ENCODE results near the gene IL4.

IL4 gene

DNA sequence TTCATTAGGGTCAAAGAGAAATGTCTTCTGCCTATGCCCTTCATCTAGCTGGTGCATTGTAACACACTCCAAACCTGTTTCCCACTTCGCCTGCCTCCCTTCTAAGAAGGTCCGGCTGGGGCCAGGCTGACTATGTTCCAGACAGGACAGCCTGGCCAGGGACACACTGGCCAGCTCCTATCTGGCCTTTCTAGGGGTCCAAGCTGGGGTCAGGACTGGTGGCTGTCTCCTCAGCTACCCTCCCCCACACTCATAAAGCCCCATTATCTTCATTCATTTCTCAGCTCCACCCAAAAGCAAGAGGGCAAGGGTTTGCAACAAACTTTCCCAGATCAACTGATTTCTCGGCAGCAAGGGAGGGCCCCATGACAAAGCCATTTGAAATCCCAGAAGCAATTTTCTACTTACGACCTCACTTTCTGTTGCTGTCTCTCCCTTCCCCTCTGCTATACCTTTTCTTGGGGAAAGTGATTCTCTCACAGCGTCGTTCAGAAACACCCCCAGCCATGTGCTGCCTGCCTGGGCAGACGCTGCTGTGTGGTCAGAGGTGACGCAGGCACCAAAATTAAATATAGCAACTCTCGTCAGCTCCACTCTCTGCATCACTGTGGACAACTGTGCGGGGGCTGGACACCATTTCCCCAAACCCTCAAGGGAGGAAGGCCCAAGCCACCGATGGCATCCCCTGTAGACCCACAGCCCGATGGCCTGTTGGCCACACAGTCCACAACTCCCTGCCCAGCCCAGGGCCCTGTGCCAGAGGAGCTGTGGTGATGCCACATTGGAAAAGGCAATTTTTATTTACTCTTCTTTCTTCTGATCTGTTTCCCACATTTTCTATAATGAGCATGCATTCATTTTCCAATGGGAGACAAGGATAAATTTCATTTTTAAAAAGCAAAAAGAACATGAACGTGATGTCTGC, 9.8 kb upstream of the IL4 start:
- peak; percentile 84 for DNase-seq (ENCODE audit: low spot score)

DNA sequence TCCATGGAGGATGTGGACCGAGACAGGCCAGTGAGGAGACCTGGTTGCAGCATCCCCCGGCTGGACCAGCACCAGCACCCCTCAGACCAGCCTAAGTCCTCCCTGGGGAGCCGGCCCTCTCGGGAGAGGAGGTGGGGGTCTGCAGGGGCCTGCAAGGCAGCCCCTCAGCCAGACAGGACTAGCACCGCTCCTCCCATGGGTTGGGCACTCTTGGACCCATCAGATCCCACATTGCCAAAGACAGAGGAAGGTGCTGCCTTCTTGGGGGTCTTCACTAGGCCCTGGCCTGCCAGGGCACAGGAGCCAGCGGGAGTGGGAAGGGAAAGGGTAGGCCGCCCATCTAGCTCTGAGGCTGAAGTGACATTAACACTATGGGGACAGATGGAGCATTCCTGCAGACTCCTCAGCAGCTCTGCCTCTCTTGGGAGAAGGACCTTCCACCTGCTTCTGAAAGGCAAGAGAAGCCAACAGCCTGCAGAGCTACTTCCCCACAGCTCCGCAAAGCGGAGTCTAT, 9.0 kb upstream of the IL4 start:
- TF ChIP-seq, protein P1, sequence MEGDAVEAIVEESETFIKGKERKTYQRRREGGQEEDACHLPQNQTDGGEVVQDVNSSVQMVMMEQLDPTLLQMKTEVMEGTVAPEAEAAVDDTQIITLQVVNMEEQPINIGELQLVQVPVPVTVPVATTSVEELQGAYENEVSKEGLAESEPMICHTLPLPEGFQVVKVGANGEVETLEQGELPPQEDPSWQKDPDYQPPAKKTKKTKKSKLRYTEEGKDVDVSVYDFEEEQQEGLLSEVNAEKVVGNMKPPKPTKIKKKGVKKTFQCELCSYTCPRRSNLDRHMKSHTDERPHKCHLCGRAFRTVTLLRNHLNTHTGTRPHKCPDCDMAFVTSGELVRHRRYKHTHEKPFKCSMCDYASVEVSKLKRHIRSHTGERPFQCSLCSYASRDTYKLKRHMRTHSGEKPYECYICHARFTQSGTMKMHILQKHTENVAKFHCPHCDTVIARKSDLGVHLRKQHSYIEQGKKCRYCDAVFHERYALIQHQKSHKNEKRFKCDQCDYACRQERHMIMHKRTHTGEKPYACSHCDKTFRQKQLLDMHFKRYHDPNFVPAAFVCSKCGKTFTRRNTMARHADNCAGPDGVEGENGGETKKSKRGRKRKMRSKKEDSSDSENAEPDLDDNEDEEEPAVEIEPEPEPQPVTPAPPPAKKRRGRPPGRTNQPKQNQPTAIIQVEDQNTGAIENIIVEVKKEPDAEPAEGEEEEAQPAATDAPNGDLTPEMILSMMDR (IDR thresholded peaks at IDR 0.05; ENCODE audit: extremely low read depth, missing control alignments) = no peak
- no peak for DNase-seq (ENCODE audit: low spot score)

More for the DNA sequence above, 9.8 kb upstream of the IL4 start:
- TF ChIP-seq, protein P1 (IDR thresholded peaks at IDR 0.05; ENCODE audit: extremely low read depth, missing control alignments) = no peak

DNA sequence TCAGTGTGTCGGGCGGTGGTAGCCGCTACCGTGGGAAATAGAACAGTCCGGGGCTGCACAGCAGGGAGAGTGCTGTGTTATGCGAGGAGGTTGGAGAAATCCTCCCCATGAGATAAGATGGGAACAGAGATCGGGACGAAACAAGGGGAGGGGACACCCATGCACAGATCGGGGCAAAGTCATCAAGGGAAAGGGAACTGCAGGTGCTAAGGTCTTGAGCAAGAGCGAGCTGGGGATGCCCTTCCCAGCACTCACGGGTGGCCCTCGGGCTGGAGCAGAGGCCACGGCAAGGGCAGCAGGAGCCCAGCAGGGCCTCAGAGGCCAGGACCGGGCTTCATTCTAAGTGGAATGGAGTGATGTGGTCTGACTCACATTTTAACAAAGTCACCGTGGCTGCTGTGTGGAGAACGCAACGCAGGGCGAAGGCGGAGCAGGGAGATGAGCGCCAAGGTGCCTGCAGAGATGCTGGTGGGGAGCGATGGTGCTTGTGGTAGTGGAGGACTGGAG, 8.2 kb upstream of the IL4 start:
- no peak for DNase-seq (ENCODE audit: low spot score)
- TF ChIP-seq, protein P1 (IDR thresholded peaks at IDR 0.05; ENCODE audit: extremely low read depth, missing control alignments) = no peak

DNA sequence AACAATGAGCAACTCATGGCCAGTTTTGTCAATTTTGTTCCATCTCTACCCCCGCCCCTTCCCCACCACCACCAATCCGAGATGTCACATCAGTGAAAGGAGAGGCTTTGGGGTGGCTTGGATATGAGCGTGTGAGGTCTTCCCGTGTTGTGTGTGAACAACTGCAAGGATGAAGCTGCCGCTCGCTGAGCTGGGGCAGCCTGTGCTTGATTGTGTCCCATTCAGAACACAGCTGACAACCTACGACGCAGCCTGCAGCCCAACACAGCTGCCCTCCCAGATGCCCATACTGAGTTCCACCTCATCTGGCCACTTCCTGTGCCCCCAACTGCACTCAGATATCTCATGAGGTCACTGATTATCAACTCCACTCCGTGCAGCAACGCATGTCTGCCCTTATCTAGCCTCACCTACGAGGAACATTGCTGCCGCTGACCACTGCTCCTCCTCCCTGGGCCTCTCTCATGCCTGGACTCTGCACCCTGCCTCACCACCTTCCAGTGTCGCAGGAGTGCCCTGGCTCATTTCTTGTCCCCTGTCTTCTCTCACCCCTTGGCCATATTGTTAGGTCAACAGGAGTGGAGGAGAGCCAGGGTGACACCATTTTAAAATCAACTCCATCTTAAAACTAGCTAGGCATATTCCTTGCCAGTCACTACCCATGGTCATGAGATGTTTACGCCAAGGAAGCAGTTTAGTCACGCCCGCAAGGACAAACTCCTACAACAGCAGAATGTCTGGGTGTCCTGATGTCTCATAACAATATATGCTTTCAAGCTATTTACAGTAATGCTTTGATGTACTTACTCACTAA, 7.3 kb upstream of the IL4 start:
- no peak for DNase-seq (ENCODE audit: low spot score)
- TF ChIP-seq, protein P1 (IDR thresholded peaks at IDR 0.05; ENCODE audit: extremely low read depth, missing control alignments) = no peak

DNA sequence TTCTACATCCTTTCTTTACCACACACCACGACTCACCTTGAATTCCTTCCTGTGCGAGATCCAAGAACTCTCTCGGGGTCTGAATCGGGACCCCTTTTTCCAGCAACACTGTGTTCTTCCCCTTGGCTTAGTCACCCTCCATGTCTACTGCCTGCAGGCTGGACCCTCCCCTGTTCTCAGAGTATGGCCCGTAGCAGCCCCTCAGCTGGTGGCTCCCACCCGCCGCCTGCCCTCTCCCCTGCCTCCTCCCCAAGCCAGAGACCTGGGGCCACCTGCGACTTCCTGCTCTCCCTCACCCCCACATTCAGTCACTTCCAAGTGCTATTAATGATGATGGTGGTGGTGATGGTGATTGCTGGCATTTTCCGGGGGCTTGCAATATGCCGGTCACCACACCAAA, 6.5 kb upstream of the IL4 start:
- no peak for DNase-seq (ENCODE audit: low spot score)
- TF ChIP-seq, protein P1 (IDR thresholded peaks at IDR 0.05; ENCODE audit: extremely low read depth, missing control alignments) = no peak

DNA sequence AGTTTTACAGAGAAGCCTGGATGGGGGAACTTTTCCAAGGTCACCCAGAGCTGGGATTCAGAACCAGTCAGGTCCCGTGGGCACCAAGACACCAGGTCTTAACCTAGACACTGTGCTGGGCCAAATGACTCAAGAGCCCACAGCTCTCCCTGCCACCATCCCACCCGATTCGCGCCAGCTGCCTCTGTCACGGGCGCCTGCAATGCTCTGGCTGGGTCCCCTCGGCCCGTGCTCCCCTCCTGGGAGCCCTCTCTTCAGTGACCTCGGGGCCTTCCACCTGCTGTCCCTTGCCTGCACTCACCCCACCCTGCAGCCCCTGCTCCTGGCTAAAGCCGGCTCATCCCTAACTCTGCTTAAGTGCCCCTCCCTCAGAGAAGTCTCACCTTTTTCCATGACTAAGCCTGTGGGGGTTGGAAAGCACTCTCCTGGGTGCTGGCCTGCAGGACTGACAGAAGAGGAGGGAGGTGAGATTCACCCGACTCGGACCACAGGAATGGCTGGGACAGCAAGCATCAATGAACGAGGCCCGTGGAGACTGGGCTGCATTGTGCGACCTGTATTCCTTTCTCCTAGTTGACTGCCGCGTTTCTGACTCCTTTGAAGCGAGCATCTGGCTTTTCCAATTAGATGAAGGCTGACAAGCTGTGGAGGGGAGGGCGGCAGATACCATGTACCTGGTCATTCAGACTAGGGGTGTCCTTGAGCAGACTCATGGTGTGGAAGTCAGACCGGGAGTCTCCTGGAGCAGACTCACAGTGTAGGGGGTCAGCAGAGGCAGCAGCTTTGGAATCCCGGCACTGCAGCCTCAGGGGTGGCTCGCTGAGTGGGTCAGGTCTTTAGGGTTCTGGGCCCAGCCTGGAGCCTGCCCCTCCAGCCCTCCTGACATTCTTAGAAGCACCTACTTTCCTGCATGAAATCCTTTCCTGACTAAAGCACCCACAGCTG, 5.8 kb upstream of the IL4 start:
- DNase-seq (ENCODE audit: low spot score) = no peak
- TF ChIP-seq, protein P1 (IDR thresholded peaks at IDR 0.05; ENCODE audit: extremely low read depth, missing control alignments) = no peak

Data from GM20000 (cell line).